Testis (tissue), 3 donors: ENCODE results near the gene DTL. TPM values are rescaled to one million over a fixed set of nuclear protein-coding genes. Genes with fewer than 3 reads are reported as not detected.

Experiments
- DNase-seq: peaks from one replicate; pipeline ENCODE4 v3.0.0-alpha.2; 2019
- H3K27ac ChIP-seq, 2 donors: fragments of 200-600 bp; sonication (generic); one replicate each; pipeline ENCODE4 v1.5.1; 2019
- H3K27me3 ChIP-seq: fragments of 200-600 bp; sonication (generic); one replicate; pipeline ENCODE4 v1.5.1; 2019
- H3K36me3 ChIP-seq: fragments of 200-600 bp; sonication (generic); one replicate; pipeline ENCODE4 v1.5.1; 2017; ENCODE audit warnings: low read depth; ENCODE audit errors: missing control alignments
- H3K4me1 ChIP-seq: fragments of 200-600 bp; sonication (generic); one replicate; pipeline ENCODE4 v1.5.1; 2019
- H3K4me3 ChIP-seq, 2 donors: fragments of 200-600 bp; sonication (generic); one replicate each; pipeline ENCODE4 v1.5.1; 2017 to 2019
- H3K9me3 ChIP-seq: fragments of 200-600 bp; sonication (generic); one replicate; pipeline ENCODE4 v1.5.1; 2017
- CTCF ChIP-seq, 3 experiments: fragments of 450-650 bp in 2 of 3; fragments of 200-600 bp in 1 of 3; sonication (generic) in 1 of 3; IDR thresholded peaks; one replicate each; pipeline ENCODE4 v1.5.1; 2016 to 2019; ENCODE audit warnings: antibody characterized with exemption in 3 of 3, mild to moderate bottlenecking in 2 of 3, moderate library complexity in 1 of 3
- POLR2A ChIP-seq: fragments of 450-650 bp; IDR thresholded peaks from one replicate; pipeline ENCODE4 v1.6.1; 2017; ENCODE audit warnings: antibody characterized with exemption, mild to moderate bottlenecking, moderate library complexity
- WGBS, 2 donors: methylation state at CpG; one replicate each; pipeline ENCODE4 v1.1.5; 2018; 5-methylcytosine and 5-hydroxymethylcytosine counted together
- intact Hi-C: fragments of 100-400 bp; cut with DNase I; formaldehyde crosslinking; loops from one replicate; pipeline ENCODE4 v1.15.1; 2023; ENCODE audit warnings: low total_unique reads
- polyA plus RNA-seq: library from polyadenylated mRNA; stranded (reverse); fragments of 350-450 nt; fragmentation: Illumina TruSeq; extraction: RNeasy Lipid Tissue Mini Kit (QIAGEN cat#74804); gene quantifications from one replicate; pipeline ENCODE4 v1.2.3, GENCODE V29; 2014; ENCODE audit warnings: low read depth, low replicate concordance; ENCODE audit not compliant: insufficient read depth
- total RNA-seq, 2 donors: library from RNA; depleted of rRNA; stranded (reverse); fragments of >200 nt; gene quantifications; one replicate each; pipeline ENCODE4 v1.2.3, GENCODE V29; 2016

DTL gene
- total and polyA plus RNA-seq, 3 donors from 2014 or later: 25.3 to 45.1 (median 25.4) TPM

- TF ChIP-seq CTCF (IDR thresholded peaks at IDR 0.05) (no peak), POLR2A (no peak)
- Histone ChIP-seq H3K9me3 (no peaks in the 10 kb centered on the region), H3K27me3 (no peaks in the 10 kb centered on the region), H3K4me3 (no peak overlapping the region), H3K27ac (no peak overlapping the region), H3K36me3 (no peaks in the 10 kb centered on the region), H3K4me1 (peaks cover 6% of the 10 kb centered on the region)
- WGBS, 2 donors: 84 to 93% methylated on average over 3 of the region's 3 CpGs
- no peak for DNase-seq
- intact Hi-C loops: no loop called here
Measured at GRCh38 chr1:212037900-212038299, 2.4 kb downstream of the DTL start.

GRCh38 chr1:212039622-212040021, 4.1 kb downstream of the DTL start:
- TF ChIP-seq CTCF (IDR thresholded peaks at IDR 0.05): no peak
- TF ChIP-seq POLR2A: no peak
- H3K27ac ChIP-seq: no peak overlapping the region
- WGBS, 2 donors: 92 to 97% methylated on average over 2 of the region's 2 CpGs
- no peaks in the 10 kb centered on the region for H3K4me1 ChIP-seq
- no peaks in the 10 kb centered on the region for H3K9me3 ChIP-seq
- H3K36me3 ChIP-seq: no peaks in the 10 kb centered on the region
- H3K4me3 ChIP-seq: no peak overlapping the region
- no peaks in the 10 kb centered on the region for H3K27me3 ChIP-seq
- intact Hi-C loops: no loop called here
- no peak for DNase-seq

GRCh38 chr1:212040629-212041412, 5.3 kb downstream of the DTL start:
- H3K27me3 ChIP-seq: no peaks in the 10 kb centered on the region
- no peaks in the 10 kb centered on the region for H3K36me3 ChIP-seq
- intact Hi-C loops: no loop called here
- H3K9me3 ChIP-seq: no peaks in the 10 kb centered on the region
- H3K27ac ChIP-seq: no peak overlapping the region
- H3K4me1 ChIP-seq: no peaks in the 10 kb centered on the region
- no peak for DNase-seq
- TF ChIP-seq CTCF (IDR thresholded peaks at IDR 0.05): no peak
- TF ChIP-seq POLR2A: no peak
- WGBS, 2 donors: 86 to 92% methylated on average over 5 of the region's 5 CpGs
- no peak overlapping the region for H3K4me3 ChIP-seq

DNA sequence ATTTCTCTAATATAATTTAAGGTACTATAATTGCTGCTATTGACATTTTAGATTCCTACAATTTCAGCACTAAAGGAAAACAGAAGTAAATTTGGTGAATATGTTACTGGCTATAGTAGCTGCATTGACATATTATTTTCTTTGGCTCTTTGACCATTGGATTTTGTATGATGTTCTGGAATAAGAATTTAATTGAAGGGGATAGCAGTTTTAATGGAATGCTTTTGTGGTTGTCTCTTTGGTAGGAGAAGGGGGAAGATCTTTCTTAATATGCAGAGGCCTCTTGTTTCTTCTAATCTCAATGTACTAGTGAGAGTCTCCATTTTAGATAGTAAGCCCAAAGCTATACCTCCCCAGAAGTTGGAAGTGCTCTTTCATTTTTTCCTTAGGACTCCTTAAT, 6.9 kb downstream of the DTL start:
- H3K27ac ChIP-seq: no peak overlapping the region
- H3K27me3 ChIP-seq: no peaks in the 10 kb centered on the region
- no peaks in the 10 kb centered on the region for H3K9me3 ChIP-seq
- no peaks in the 10 kb centered on the region for H3K4me1 ChIP-seq
- no peak overlapping the region for H3K4me3 ChIP-seq
- TF ChIP-seq POLR2A: no peak
- no peak for TF ChIP-seq CTCF (IDR thresholded peaks at IDR 0.05)
- intact Hi-C loops: no loop called here
- DNase-seq: no peak
- no peaks in the 10 kb centered on the region for H3K36me3 ChIP-seq

- 83 to 97% methylated on average over 1 of the region's 1 CpG for WGBS, 2 donors
- TF ChIP-seq CTCF (IDR thresholded peaks at IDR 0.05) (no peak), POLR2A (no peak)
- intact Hi-C loops: no loop called here
Measured at GRCh38 chr1:212044851-212045250, 9.3 kb downstream of the DTL start.

More at GRCh38 chr1:212044851-212045250, 9.3 kb downstream of the DTL start:
- H3K4me1 ChIP-seq: no peaks in the 10 kb centered on the region
- no peaks in the 10 kb centered on the region for H3K36me3 ChIP-seq
- no peak overlapping the region for H3K27ac ChIP-seq
- no peak for DNase-seq
- H3K27me3 ChIP-seq: no peaks in the 10 kb centered on the region
- no peaks in the 10 kb centered on the region for H3K9me3 ChIP-seq
- no peak overlapping the region for H3K4me3 ChIP-seq
